Calu3 (cell line): ENCODE measurements around the gene SHCBP1L. TPM values are rescaled to one million over a fixed set of nuclear protein-coding genes. Genes with fewer than 3 reads are reported as not detected.

ENCODE experiments used
- BruUV-seq: library from RNA; stranded (reverse); fragments of 400-500 nt; replicated peaks from 2 replicates; lab custom pipeline; 2021; lab: Mats Ljungman, UMichigan
- CTCF ChIA-PET: fragments of 300-600 bp; sonication (Branson Sonifier 250); formaldehyde crosslinking; loops from one replicate; lab custom pipeline; 2022; ENCODE audit warnings: antibody characterized with exemption; lab: Charles Lee
- DNase-seq: peaks from one replicate; pipeline ENCODE4 v3.0.0; 2022
- H3K27ac Mint-ChIP-seq: one replicate; pipeline ENCODE4 v1.8.0; 2022; ENCODE audit warnings: mixed read lengths; ENCODE audit not compliant: unreplicated experiment
- H3K27me3 Mint-ChIP-seq: one replicate; pipeline ENCODE4 v1.8.0; 2022; ENCODE audit warnings: mixed read lengths; ENCODE audit not compliant: unreplicated experiment
- H3K36me3 Mint-ChIP-seq: one replicate; pipeline ENCODE4 v1.8.0; 2022; ENCODE audit warnings: mild to moderate bottlenecking, moderate library complexity, mixed read lengths; ENCODE audit not compliant: insufficient read depth, unreplicated experiment
- H3K4me1 Mint-ChIP-seq: one replicate; pipeline ENCODE4 v1.8.0; 2022; ENCODE audit warnings: mild to moderate bottlenecking, low read depth, mixed read lengths; ENCODE audit not compliant: unreplicated experiment
- H3K4me3 Mint-ChIP-seq: one replicate; pipeline ENCODE4 v1.8.0; 2022; ENCODE audit warnings: mild to moderate bottlenecking, low read depth, moderate library complexity, mixed read lengths; ENCODE audit not compliant: unreplicated experiment
- H3K9me3 Mint-ChIP-seq: one replicate; pipeline ENCODE4 v1.8.0; 2022; ENCODE audit warnings: low read depth, mixed read lengths; ENCODE audit not compliant: unreplicated experiment
- CTCF ChIP-seq: fragments of 200-600 bp; IDR thresholded peaks from one replicate; pipeline ENCODE4 v1.8.0; 2022; ENCODE audit warnings: antibody characterized with exemption; ENCODE audit not compliant: unreplicated experiment
- intact Hi-C: fragments of 100-400 bp; cut with micrococcal nuclease; formaldehyde crosslinking; loops from one replicate; pipeline ENCODE4 v1.10.0; 2022; ENCODE audit not compliant: unreplicated experiment
- total RNA-seq: library from RNA; stranded (reverse); gene quantifications from 2 replicates; pipeline ENCODE4 v1.2.3, GENCODE V29; 2022

SHCBP1L gene
- total RNA-seq, 1 experiment from 2014 or later: not detected

GRCh38 chr1:182855911-182856310 lies 97.1 kb downstream of the SHCBP1L start:
- Mint-ChIP-seq H3K36me3 (peaks cover 98% of the 10 kb centered on the region), H3K4me3 (no peak overlapping the region), H3K9me3 (no peaks in the 10 kb centered on the region), H3K4me1 (no peaks in the 10 kb centered on the region), H3K27ac (no peak overlapping the region), H3K27me3 (no peaks in the 10 kb centered on the region)
- BruUV-seq: no TSS peak
- no peak for DNase-seq
- intact Hi-C loops: loop anchor here (2.0 kb wide), 2 partner anchors 13 to 15 kb away; no protein-coding TSS in a partner anchor
- CTCF ChIA-PET: no interaction called here
- no peak for TF ChIP-seq CTCF

GRCh38 chr1:182851825-182852224 lies 101.1 kb downstream of the SHCBP1L start:
- Mint-ChIP-seq H3K27me3 (no peaks in the 10 kb centered on the region), H3K27ac (no peak overlapping the region), H3K4me3 (no peak overlapping the region), H3K9me3 (no peaks in the 10 kb centered on the region), H3K4me1 (peaks cover 16% of the 10 kb centered on the region), H3K36me3 (peaks cover 99% of the 10 kb centered on the region)
- no peak for TF ChIP-seq CTCF
- BruUV-seq: no TSS peak
- CTCF ChIA-PET: no interaction called here
- DNase-seq: no peak
- intact Hi-C loops: no loop called here

GRCh38 chr1:182850319-182850718 lies 102.6 kb downstream of the SHCBP1L start:
- BruUV-seq: no TSS peak
- Mint-ChIP-seq H3K36me3 (peaks cover 99% of the 10 kb centered on the region), H3K27me3 (no peaks in the 10 kb centered on the region), H3K9me3 (no peaks in the 10 kb centered on the region), H3K27ac (no peak overlapping the region), H3K4me3 (no peak overlapping the region), H3K4me1 (peaks cover 23% of the 10 kb centered on the region)
- intact Hi-C loops: no loop called here
- CTCF ChIA-PET: interaction anchor here (0.5 kb wide), 1 partner anchor 740 kb away, joined by 3 read pairs; the partner anchor contains the start of gene NCF2
- no peak for TF ChIP-seq CTCF
- DNase-seq: no peak

Other genes with a start within 250 kb of the SHCBP1L start
- 5.0 and 6.9 TPM in 2 replicates for gene NPL, start 163.4 kb downstream of the SHCBP1L start, total RNA-seq
- 224 and 263 TPM in 2 replicates for gene DHX9, start 113.8 kb downstream of the SHCBP1L start, total RNA-seq
- gene LAMC1, start 70.3 kb upstream of the SHCBP1L start, total RNA-seq: 368 and 579 TPM in 2 replicates
- 498 and 642 TPM in 2 replicates for gene LAMC2, start 233.1 kb upstream of the SHCBP1L start, total RNA-seq